GM12873 (cell line): ENCODE data around the gene TLX2.

ENCODE experiments used
- TF ChIP-seq, protein P1 (sequence below): IDR thresholded peaks from 2 replicates; pipeline ENCODE4 v1.5.1; 2012; ENCODE audit warnings: low read depth, mild to moderate bottlenecking, moderate library complexity, low read length, control low read depth; ENCODE audit not compliant: insufficient read depth; ENCODE audit errors: missing control alignments

Gene TLX2

DNA sequence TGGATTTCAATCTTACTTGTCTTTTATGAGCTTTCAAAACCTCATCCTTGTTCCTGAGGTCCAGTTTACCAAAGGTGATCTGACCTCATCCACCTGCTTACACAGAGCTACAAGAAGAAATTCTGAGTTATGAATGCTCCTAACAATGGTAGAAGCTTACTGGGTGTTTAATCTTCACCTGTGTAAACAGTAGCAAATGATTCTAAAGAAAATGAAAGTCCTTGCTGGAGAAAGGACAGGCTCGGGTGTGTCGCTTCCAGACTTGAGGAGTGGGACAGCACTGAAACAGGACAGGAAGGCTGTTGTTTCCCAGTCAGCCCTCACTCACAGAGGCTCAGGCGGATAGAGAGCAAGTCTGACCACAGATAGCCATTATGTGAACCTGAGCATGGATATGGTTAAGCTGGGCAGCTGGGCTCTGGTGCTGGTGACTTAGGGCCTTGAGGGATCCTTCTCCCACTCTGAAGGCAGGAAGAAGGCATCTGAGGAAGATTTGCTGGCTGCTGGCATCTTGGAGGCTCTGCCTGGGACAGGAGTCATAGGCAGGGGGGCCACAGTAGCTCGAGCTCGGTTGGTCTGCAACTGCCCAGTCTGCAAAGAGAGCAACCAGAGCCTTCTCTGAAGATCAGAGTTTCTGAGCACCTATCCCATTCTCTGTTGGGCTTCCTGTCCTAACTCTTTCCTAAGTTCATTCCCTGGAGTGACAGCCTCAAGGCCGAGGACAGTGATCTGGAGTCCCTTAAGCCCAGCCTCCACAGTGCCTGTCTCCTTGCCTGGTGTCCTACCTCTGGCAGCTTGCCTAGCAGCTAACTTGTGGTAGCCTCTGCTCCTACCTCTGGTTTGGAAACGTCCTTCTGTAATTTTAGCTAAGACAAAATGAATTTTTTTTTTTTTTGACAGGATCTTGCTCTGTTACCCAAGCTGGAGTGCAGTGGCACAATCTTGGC, 44.3 kb downstream of the TLX2 start:
- TF ChIP-seq, protein P1, sequence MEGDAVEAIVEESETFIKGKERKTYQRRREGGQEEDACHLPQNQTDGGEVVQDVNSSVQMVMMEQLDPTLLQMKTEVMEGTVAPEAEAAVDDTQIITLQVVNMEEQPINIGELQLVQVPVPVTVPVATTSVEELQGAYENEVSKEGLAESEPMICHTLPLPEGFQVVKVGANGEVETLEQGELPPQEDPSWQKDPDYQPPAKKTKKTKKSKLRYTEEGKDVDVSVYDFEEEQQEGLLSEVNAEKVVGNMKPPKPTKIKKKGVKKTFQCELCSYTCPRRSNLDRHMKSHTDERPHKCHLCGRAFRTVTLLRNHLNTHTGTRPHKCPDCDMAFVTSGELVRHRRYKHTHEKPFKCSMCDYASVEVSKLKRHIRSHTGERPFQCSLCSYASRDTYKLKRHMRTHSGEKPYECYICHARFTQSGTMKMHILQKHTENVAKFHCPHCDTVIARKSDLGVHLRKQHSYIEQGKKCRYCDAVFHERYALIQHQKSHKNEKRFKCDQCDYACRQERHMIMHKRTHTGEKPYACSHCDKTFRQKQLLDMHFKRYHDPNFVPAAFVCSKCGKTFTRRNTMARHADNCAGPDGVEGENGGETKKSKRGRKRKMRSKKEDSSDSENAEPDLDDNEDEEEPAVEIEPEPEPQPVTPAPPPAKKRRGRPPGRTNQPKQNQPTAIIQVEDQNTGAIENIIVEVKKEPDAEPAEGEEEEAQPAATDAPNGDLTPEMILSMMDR = no peak

DNA sequence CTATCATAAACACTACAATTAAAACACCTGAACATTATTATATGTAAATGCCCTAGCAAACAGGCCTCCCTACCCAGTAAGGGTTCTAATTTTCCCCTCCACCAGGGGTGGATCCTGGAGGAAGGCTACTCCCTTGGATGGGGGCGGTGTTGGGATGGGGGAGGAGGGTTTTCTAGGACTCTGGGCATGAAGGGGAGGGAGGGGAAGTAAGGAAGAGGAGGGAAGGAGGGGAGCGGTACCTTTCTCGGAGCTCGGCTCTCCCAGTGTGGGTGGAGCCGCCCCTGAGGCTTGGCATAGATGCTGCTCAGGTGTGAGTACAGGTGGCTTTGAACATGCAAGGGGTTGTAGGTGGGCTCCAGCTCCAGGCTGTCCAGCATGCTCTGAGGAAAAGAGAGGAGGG, 45.7 kb downstream of the TLX2 start:
- TF ChIP-seq, protein P1 = no peak

DNA sequence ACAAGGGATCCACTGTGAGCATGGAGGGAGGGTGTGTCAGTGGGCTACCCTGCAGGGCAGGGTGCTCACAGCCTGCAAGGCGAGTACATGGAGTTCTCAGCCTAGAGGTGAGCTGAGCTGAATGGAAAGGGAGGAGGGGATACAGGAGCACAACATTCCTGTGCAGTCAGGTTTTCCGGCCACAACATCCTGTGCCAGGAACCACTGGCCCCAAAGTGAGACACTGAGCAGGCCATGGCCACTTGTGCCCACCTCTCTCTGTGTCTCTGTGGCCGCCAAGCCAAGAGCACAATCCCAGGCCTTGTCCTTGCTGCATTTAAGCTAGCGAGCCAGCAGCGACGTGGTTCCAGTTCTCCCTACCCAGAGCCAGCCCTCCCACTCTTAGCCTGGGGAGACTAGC, 46.3 kb downstream of the TLX2 start:
- TF ChIP-seq, protein P1 = no peak

DNA sequence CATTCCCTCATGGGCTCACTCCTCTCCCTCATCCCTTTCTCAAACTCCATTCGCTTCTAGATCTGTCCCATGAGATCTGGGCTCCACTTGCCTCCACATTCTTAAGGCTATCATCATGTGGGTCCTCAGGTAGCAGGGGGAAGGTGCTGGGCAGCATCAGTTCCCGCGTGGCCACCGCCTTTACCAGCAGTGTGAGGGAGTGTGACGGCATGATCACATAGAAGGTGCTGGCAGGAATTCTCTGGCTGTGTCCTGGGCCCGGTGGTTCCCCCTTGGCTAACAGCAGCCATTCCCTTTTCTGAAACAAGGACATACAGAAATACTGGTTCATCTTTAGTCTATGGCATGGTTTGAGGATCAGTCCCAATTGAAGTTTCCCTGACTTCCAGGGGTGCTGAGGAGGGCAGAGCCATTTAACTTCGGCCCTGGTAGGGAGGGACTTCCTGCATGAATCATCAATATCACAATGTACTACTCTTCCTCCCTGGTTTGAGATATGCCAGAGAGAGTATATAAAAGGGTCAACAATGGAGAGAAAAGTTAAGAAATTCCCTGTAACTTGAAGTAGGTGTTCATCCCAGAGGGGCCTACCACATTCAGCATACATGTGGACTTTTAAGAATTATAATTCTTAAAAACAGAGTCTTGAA, 48.0 kb downstream of the TLX2 start:
- TF ChIP-seq, protein P1 = no peak

DNA sequence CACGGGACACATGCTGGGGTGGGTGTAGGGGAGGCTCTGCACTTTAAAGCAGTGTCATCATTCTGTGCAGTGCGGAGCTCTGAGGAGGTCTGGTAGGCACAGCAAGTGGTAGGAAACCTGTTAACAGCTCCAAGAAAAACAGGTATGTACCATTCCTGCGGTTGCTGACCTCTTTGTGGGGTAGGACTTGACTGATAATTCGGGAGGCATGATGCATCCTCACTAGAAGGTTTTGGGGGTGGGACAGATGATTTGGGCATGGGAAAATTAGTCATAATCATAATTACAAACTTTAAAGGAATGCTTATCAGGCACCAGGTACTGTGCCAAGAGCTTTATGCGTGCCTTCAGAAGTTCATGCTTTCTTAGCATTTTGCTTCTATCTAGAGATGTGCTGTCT, 50.0 kb downstream of the TLX2 start:
- TF ChIP-seq, protein P1 = no peak

DNA sequence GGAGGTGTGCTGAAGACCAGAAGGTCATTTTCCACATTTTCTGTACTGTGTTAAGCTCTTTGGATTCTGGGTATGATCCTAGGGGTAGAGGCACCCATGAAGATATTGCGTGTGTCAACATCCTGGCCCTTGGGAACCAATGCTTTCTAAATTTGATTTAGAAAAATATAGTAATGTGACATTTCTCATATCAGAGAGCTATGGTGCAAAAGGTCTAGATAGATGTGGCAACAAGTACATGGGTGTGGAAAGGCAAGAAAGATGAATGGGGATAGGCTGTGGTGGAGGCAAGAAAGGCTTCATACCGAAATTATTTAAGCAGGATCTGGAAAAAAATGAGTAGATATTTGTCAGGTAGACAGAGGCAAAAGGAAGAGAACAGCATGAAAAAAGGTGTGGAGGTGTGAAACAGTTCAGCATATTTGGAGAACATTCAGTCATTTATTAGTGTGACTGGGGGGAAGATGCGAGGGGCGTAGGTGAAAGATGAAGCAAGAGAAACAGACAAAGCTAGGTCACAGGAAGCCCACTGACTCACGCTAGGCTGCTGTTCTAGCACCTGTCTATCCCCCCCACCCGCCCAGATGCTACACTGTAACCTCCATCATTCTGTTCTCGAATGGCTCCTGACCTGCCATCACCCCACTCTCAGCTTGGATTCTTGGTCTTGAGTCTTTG, 52.0 kb downstream of the TLX2 start:
- TF ChIP-seq, protein P1 = no peak

DNA sequence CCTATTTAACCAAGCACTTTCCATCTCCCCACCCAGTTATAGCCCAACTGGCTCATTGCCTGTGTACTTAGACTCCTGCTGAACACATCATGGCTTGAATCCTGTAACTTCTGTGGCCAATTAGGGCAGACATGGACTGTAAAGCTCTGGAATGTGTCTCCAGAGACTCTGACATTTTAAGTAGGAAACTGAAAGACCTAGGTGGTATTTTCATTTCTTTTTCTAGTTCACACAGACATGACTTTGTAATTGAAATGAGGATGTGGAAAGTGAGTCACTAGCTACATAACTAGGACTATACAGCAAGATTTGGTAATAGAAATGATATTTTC, 52.5 kb downstream of the TLX2 start:
- TF ChIP-seq, protein P1 = no peak
